Measurements from ENCODE around the gene NRP1.

The NRP1 gene

DNA sequence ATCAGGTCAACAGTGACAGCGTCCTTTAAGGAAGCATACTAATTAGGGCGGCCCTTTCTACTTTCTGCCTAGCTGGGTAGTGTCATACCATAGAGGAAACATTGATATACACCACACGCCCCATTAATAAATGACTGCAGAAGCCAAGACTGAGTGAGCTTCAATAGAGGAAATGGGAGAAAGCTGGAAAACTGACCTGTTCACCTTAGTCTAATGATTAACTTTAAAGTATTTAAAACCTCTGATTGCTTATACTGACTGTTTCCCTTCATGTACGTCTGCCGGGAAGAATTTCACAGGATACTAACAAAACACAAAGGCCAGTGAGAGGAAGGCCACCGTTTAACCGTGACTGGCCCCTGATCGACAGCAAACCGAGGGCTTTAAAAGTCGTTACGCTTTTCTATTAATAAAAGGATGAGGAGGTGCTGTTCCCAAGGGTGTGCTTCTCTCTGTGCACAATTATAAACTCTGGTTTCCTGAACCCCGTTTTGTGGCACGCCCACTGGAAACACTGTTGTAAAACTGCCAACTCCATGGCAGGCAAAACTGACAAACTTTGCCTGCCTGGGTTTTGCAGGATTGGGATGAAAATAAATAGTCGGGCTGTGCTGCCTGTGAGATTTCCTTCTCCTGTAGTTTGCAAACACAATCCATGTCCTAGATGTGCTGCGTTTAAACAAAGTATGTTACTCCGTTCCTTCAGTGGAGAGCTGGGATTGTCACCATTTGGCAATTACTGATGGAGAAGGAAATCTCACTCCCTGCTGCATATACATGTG lies 137.6 kb downstream of the NRP1 start:
- no peak for DNase-seq (ENCODE audit: low read depth)
- TF ChIP-seq, protein P1, sequence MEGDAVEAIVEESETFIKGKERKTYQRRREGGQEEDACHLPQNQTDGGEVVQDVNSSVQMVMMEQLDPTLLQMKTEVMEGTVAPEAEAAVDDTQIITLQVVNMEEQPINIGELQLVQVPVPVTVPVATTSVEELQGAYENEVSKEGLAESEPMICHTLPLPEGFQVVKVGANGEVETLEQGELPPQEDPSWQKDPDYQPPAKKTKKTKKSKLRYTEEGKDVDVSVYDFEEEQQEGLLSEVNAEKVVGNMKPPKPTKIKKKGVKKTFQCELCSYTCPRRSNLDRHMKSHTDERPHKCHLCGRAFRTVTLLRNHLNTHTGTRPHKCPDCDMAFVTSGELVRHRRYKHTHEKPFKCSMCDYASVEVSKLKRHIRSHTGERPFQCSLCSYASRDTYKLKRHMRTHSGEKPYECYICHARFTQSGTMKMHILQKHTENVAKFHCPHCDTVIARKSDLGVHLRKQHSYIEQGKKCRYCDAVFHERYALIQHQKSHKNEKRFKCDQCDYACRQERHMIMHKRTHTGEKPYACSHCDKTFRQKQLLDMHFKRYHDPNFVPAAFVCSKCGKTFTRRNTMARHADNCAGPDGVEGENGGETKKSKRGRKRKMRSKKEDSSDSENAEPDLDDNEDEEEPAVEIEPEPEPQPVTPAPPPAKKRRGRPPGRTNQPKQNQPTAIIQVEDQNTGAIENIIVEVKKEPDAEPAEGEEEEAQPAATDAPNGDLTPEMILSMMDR (IDR thresholded peaks at IDR 0.05; ENCODE audit: insufficient read depth, low read depth, low read length, missing control alignments) = no peak
- no peak overlapping the region for H3K4me3 ChIP-seq (ENCODE audit: low read length)

DNA sequence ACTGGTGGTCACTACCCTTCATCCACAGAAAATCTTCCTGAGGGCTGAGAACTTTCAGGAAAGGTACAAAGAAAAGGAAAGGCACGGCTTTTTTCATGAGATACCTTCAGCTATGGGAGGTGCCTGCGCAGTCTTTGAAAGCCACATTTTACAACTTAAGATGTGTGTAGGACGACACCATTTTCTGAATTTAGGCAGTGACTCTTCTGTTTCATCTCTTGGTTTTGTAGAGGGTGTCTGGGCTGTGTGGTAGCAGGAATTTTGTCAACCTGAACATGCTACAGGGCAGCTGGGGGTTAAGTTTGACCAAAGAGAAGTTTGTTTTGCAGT lies 138.1 kb downstream of the NRP1 start:
- TF ChIP-seq, protein P1 (IDR thresholded peaks at IDR 0.05; ENCODE audit: insufficient read depth, low read depth, low read length, missing control alignments) = no peak
- no peak overlapping the region for H3K4me3 ChIP-seq (ENCODE audit: low read length)
- no peak for DNase-seq (ENCODE audit: low read depth)

DNA sequence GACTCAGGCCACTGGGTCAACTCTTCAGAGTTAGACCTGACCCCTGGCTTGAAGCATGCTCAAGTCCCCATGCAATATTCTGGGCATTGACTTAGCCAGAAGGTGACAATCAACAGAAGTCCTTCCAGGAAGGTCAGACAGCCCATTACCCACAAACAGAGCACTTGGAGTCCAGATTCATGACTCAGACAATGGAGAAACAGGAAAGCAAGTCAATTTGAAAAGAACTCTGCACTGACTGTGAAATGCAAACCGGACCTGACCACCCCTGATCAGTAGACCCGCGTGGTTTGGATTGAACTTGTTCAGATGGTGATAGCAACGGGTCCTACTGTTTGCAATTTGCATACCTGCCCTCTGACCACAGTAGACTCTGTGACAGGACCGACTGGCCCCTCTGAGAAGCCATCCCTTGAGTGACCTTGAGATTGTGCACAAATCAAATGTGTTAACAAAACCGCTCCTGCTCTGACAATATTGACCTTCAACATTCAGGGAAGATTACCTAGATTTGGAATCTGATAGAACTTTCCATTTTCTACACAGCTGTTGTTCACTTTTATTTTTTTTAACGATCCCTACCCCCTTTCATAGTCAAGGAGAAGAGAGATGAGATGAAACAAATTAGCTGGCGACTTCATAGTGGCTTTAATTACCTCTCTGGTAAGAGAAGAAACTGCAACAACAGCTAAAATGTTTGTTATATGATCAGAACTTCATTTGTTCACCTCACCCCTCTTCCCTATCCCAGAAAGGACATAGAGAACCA lies 138.7 kb downstream of the NRP1 start:
- TF ChIP-seq, protein P1 (IDR thresholded peaks at IDR 0.05; ENCODE audit: insufficient read depth, low read depth, low read length, missing control alignments) = no peak
- no peak for DNase-seq (ENCODE audit: low read depth)
- H3K4me3 ChIP-seq (ENCODE audit: low read length) = no peak overlapping the region

DNA sequence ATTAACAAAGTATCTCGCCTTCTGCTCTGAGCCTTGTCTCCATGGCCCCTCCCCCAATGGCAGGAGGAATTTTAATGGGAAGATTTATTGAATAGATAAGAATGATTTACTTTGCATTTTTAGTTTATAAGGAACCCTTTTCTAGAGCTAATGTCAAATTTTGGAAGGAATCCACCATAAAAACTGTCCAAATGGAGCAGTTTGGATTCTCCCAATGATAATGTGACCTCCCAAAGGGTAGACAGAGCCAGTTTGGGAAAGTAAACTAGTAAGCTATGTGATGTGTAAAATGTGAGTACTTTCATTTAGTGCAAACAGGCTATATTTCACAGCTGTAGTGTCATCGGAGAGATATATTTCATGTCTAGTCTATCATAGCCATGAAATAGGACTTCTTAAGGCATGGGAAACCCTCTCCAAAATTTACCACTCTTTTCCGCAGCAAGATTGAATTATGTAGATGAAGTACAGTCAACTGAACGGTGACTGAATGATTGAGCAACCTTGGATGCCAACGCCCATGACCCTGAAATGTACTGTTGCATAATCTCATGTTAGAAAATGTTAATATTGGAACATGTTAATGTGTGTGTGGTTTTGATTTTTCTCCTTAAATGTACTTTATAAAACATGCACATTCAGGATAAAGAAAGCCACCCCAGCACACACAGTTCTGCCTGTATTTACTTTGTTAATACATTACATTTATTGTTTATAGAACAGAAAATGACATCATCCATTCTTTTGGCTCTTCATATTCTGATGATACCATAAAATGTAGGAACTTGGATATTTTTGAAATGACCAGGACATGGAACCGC lies 140.6 kb downstream of the NRP1 start:
- H3K4me3 ChIP-seq (ENCODE audit: low read length) = no peak overlapping the region
- TF ChIP-seq, protein P1 (IDR thresholded peaks at IDR 0.05; ENCODE audit: insufficient read depth, low read depth, low read length, missing control alignments) = no peak
- DNase-seq (ENCODE audit: low read depth) = peak; percentile 87

DNA sequence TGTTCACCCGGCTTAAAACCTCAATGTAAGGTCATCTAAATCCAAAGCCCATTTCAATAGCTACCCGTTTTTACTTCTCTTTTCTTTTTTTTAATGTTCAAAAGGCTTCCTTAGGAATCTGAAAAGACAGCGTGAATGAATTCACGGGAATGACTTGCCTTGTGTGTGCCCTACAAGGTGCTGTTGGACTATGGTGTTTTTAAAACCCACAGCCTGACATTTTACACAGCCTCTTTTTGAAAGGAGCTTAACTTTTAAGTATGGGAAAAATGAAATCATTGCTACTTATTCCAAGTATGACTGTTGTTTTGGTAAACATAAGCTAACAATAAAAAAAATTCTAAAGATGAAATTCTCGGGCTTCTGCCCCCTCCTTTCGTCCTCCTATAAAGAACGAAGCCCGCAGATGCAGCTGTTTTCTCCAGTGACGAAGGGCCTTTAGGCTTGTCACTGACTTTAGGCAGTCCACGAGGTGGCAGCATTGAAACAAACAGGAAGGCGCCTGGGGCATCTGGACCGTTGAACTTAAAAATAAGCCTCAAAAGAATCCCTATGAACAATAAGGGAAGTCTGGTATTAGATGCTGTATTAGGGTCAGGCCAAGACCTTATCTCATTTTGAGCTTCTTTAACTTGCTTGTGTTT lies 141.3 kb downstream of the NRP1 start:
- peak; percentile 89 for DNase-seq (ENCODE audit: low read depth)
- TF ChIP-seq, protein P1 (IDR thresholded peaks at IDR 0.05; ENCODE audit: insufficient read depth, low read depth, low read length, missing control alignments) = peak; percentile 81
- H3K4me3 ChIP-seq (ENCODE audit: low read length) = no peak overlapping the region

DNA sequence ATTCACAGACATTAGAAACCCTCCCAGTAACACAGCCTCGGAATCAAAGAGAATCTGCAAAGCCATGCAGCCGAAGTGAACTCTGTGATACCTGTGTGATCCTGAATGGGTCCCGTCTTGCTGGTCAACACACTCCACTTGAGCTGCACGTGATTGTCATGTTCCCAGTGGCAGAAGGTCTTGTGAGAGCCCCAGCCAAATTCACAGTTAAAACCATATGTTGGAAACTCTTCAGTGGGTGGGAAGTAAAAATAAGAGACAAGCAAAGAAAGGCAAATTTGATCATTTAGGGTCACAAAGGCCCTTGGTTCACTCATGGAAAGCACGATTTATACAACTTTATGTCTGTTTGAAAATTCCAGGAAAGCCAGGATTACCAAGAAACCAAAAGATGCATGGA lies 142.3 kb downstream of the NRP1 start:
- TF ChIP-seq, protein P1 (IDR thresholded peaks at IDR 0.05; ENCODE audit: insufficient read depth, low read depth, low read length, missing control alignments) = no peak
- H3K4me3 ChIP-seq (ENCODE audit: low read length) = no peak overlapping the region
- DNase-seq (ENCODE audit: low read depth) = no peak
